Large intestine (tissue), 3 donors: ENCODE results near the gene TOP3A. TPM values are rescaled to one million over a fixed set of nuclear protein-coding genes. Genes with fewer than 3 reads are reported as not detected.

Experiments
- DNase-seq, 2 donors: peaks; one replicate each; pipeline versions ENCODE4 v3.0.0 to v3.0.0-alpha.2; 2013
- H3K27ac ChIP-seq: one replicate; pipeline ENCODE4 v1.5.1; 2013; ENCODE audit warnings: low read length
- H3K27me3 ChIP-seq: 2 replicates; pipeline ENCODE4 v1.6.1; 2013; ENCODE audit warnings: low read length; ENCODE audit not compliant: control insufficient read depth, insufficient read depth
- H3K36me3 ChIP-seq: 2 replicates; pipeline ENCODE4 v1.6.1; 2013; ENCODE audit warnings: low read length; ENCODE audit not compliant: control insufficient read depth, insufficient read depth
- H3K4me1 ChIP-seq: one replicate; pipeline ENCODE4 v1.6.1; 2013; ENCODE audit warnings: low read length; ENCODE audit not compliant: control insufficient read depth, insufficient read depth
- H3K4me3 ChIP-seq: one replicate; pipeline ENCODE4 v1.5.1; 2013; ENCODE audit warnings: low read length
- H3K9me3 ChIP-seq: one replicate; pipeline ENCODE4 v1.6.1; 2013; ENCODE audit warnings: mild to moderate bottlenecking, low read depth, low read length, moderate library complexity; ENCODE audit not compliant: control insufficient read depth
- WGBS: methylation state at CpG from one replicate; pipeline ENCODE4 v1.1.5; 2013; ENCODE audit warnings: low lambda C conversion rate; ENCODE audit not compliant: insufficient coverage; 5-methylcytosine and 5-hydroxymethylcytosine counted together
- polyA plus RNA-seq: library from polyadenylated mRNA; unstranded; fragments of 120-200 nt; gene quantifications from one replicate; pipeline ENCODE4 v1.2.1, GENCODE V29; 2013

The TOP3A gene
- polyA plus RNA-seq, 1 donor: 26.4 TPM

- no CpG with 5 or more reads among the region's 21 CpGs for WGBS
- DNase-seq: no peak
- Histone ChIP-seq H3K27me3 (no peaks in the 10 kb centered on the region), H3K36me3 (peaks cover 69% of the 10 kb centered on the region), H3K9me3 (peaks cover 2% of the 10 kb centered on the region), H3K4me3 (no peak overlapping the region), H3K27ac (no peak overlapping the region), H3K4me1 (peaks cover 8% of the 10 kb centered on the region)
These were observed 69.6 kb downstream of the TOP3A start for GRCh38 chr17:18245038-18245776.

DNA sequence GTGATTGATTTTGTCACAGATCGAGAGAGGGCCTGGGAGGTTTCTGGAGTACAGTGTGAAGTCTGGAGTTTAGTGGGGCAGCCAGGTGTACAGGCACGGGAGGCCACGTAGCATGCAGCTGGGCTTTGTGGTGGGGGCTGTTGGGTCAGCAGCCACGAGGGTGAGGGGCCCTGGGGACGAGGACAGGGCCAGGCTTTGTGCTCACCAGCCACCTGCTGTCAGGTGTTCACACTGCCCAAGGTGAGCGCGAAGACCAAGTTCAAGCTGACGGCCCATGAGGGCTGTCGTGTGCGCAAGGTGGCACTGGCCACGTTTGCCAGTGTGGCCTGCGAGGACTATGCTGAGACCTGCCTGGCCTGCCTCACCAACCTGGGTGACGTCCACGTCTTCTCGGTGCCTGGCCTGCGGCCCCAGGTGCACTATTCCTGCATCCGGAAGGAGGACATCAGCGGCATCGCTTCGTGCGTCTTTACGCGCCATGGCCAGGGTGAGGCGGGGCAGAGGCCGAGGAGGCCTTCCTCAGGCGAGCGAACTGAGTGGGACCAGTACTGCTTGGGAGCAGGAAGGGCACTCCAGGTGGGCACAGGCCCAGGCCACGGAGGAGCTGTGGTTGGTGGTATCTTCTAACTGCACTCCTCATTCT, 73.4 kb downstream of the TOP3A start:
- peaks cover 2% of the 10 kb centered on the region for H3K9me3 ChIP-seq
- WGBS: no CpG with 5 or more reads among the region's 28 CpGs
- H3K27ac ChIP-seq: no peak overlapping the region
- H3K27me3 ChIP-seq: no peaks in the 10 kb centered on the region
- no peak for DNase-seq
- H3K4me1 ChIP-seq: peaks cover 3% of the 10 kb centered on the region
- H3K36me3 ChIP-seq: peaks cover 74% of the 10 kb centered on the region
- H3K4me3 ChIP-seq: no peak overlapping the region

DNA sequence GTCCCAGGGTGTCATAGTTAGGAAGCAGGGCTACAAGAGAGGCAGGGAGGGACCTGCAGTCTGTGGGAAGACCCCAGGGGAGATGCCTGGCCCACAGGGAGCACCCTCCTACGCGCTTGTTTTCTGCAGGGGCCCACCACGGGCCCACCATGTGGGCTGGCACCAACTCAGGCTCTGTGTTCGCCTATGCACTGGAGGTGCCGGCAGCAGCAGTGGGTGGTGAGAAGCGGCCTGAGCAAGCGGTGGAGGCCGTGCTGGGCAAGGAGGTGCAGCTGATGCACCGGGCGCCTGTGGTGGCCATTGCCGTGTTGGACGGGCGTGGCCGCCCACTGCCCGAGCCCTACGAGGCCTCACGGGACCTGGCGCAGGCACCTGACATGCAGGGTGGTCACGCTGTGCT, 74.3 kb downstream of the TOP3A start:
- no peak for DNase-seq
- H3K4me1 ChIP-seq: no peaks in the 10 kb centered on the region
- no peak overlapping the region for H3K27ac ChIP-seq
- no peaks in the 10 kb centered on the region for H3K27me3 ChIP-seq
- peaks cover 74% of the 10 kb centered on the region for H3K36me3 ChIP-seq
- no CpG with 5 or more reads among the region's 19 CpGs for WGBS
- H3K9me3 ChIP-seq: peaks cover 2% of the 10 kb centered on the region
- no peak overlapping the region for H3K4me3 ChIP-seq

DNA sequence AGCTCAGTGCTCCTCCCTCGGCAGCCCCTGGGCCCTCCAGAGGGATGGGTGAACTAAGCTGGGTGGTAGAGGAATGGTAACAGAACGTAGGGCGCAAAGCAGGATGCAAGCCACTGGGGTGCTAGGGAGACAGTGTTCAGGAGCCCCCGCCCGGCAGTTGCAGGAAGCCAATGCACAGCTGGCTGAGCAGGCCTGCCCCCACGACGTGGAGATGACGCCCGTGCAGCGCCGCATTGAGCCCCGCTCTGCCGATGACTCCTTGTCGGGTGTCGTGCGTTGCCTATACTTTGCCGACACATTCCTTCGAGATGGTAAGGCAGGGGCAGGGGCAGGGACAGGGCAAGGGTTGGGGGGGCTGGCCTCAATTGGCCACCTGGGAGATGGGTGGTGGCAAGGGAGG, 76.5 kb downstream of the TOP3A start:
- no CpG with 5 or more reads among the region's 18 CpGs for WGBS
- Histone ChIP-seq H3K27me3 (no peaks in the 10 kb centered on the region), H3K27ac (no peak overlapping the region), H3K4me1 (no peaks in the 10 kb centered on the region), H3K9me3 (no peaks in the 10 kb centered on the region), H3K36me3 (peaks cover 78% of the 10 kb centered on the region), H3K4me3 (no peak overlapping the region)
- DNase-seq: no peak

- Histone ChIP-seq H3K36me3 (peaks cover 77% of the 10 kb centered on the region), H3K27me3 (no peaks in the 10 kb centered on the region), H3K4me3 (no peak overlapping the region), H3K4me1 (no peaks in the 10 kb centered on the region), H3K27ac (no peak overlapping the region), H3K9me3 (no peaks in the 10 kb centered on the region)
- no CpG with 5 or more reads among the region's 20 CpGs for WGBS
- DNase-seq: no peak
These were observed 77.3 kb downstream of the TOP3A start for GRCh38 chr17:18237461-18237860.

- Histone ChIP-seq H3K27me3 (no peaks in the 10 kb centered on the region), H3K27ac (no peak overlapping the region), H3K36me3 (peaks cover 69% of the 10 kb centered on the region), H3K4me1 (no peaks in the 10 kb centered on the region), H3K9me3 (no peaks in the 10 kb centered on the region), H3K4me3 (no peak overlapping the region)
- WGBS: no CpG with 5 or more reads among the region's 18 CpGs
- DNase-seq: no peak
These were observed 78.3 kb downstream of the TOP3A start for GRCh38 chr17:18236494-18236893.

- Histone ChIP-seq H3K27me3 (no peaks in the 10 kb centered on the region), H3K36me3 (peaks cover 62% of the 10 kb centered on the region), H3K4me1 (no peaks in the 10 kb centered on the region), H3K27ac (no peak overlapping the region), H3K4me3 (no peak overlapping the region), H3K9me3 (no peaks in the 10 kb centered on the region)
- DNase-seq: no peak
- no CpG with 5 or more reads among the region's 14 CpGs for WGBS
These were observed 79.0 kb downstream of the TOP3A start for GRCh38 chr17:18235743-18236256.

- Histone ChIP-seq H3K4me3 (no peak overlapping the region), H3K36me3 (peaks cover 59% of the 10 kb centered on the region), H3K4me1 (no peaks in the 10 kb centered on the region), H3K27me3 (no peaks in the 10 kb centered on the region), H3K27ac (no peak overlapping the region), H3K9me3 (no peaks in the 10 kb centered on the region)
- no peak for DNase-seq
- no CpG with 5 or more reads among the region's 22 CpGs for WGBS
These were observed 79.9 kb downstream of the TOP3A start for GRCh38 chr17:18234853-18235380.

- whole genome bisulfite sequencing: no CpG with 5 or more reads among the region's 22 CpGs
- H3K36me3 ChIP-seq: peaks cover 52% of the 10 kb centered on the region
These were observed 80.8 kb downstream of the TOP3A start for GRCh38 chr17:18233803-18234518.

DNA sequence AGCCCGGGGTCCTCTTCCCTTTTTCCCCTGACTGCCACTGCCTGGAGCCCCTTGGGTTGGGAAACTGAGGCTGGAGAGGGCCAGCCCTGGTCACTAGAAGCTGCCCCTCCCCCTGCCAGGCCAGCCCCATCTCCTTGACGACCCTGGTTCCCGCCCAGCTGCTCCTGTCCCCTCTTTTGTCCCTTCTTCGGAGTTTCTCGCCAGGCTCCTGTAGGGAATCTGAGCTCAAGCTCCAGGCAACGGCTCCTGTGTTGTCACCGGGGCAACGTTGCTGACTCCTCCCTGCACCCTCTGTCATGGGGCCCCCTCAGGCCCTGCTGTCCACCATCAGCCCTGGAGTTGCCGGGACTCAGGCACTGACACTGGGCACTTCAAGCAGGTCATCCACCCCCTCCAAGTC, 83.6 kb downstream of the TOP3A start:
- peaks cover 30% of the 10 kb centered on the region for H3K36me3 ChIP-seq
- no peaks in the 10 kb centered on the region for H3K9me3 ChIP-seq
- no peak overlapping the region for H3K27ac ChIP-seq
- no peak for DNase-seq
- peaks cover 8% of the 10 kb centered on the region for H3K4me1 ChIP-seq
- 70% methylated on average over 3 of the region's 9 CpGs for WGBS
- H3K27me3 ChIP-seq: no peaks in the 10 kb centered on the region
- no peak overlapping the region for H3K4me3 ChIP-seq

More at GRCh38 chr17:18233803-18234518, 80.8 kb downstream of the TOP3A start:
- H3K9me3 ChIP-seq: no peaks in the 10 kb centered on the region
- H3K27me3 ChIP-seq: no peaks in the 10 kb centered on the region
- no peak overlapping the region for H3K27ac ChIP-seq
- H3K4me3 ChIP-seq: no peak overlapping the region
- DNase-seq: no peak
- H3K4me1 ChIP-seq: no peaks in the 10 kb centered on the region
